K562 (cell line): ENCODE measurements around the gene LRP1. TPM values are rescaled to one million over a fixed set of nuclear protein-coding genes. Genes with fewer than 3 reads are reported as not detected.

Source experiments
- ATAC-seq: fragments of 200-7000 bp; cut with Tn5 transposase; 3 replicates; pipeline ENCODE4 v1.9.1; 2020; ENCODE audit warnings: moderate library complexity
- BruUV-seq: library from RNA; stranded (reverse); fragments of 400-500 nt; replicated peaks from 2 replicates; lab custom pipeline; 2021; lab: Mats Ljungman, UMichigan
- CTCF ChIA-PET: fragments of 300-600 bp; formaldehyde crosslinking; extraction: SDS; loops from one replicate; lab custom pipeline; 2021; ENCODE audit warnings: low intra/inter-chr PET ratio; lab: Yijun Ruan, JAX
- POLR2A ChIA-PET: fragments of 300-600, 350-650 bp; sonication (Branson Sonifier 250); formaldehyde crosslinking; extraction: SDS; loops from one replicate; lab custom pipeline; 2021; ENCODE audit warnings: antibody characterized with exemption, inconsistent platforms; lab: Yijun Ruan, JAX
- DNase-seq, 4 experiments: peaks; one replicate each; pipeline versions ENCODE4 v3.0.0 to v3.0.0-alpha.2; 2011 to 2018; ENCODE audit warnings: low spot score in 3 of 4, mixed read lengths in 3 of 4; ENCODE audit errors: extremely low read depth in 1 of 4
- FAIRE-seq: peaks from 2 replicates; lab custom pipeline; 2011; peaks lifted over from hg19 to GRCh38; lab: Jason Lieb, UNC
- H2AFZ ChIP-seq: 2 replicates; pipeline ENCODE4 v1.6.0; 2011; ENCODE audit warnings: low read depth, low read length, control low read depth, inconsistent platforms
- H3K27ac ChIP-seq: fragments of 200-600 bp; 3 replicates; pipeline ENCODE4 v1.8.0; 2011; ENCODE audit warnings: low read depth, mild to moderate bottlenecking, control low read depth, inconsistent platforms, low read length, moderate library complexity, mixed read lengths; ENCODE audit errors: extremely low read depth
- H3K27me3 ChIP-seq, 2 experiments: fragments of 300-600 bp in 1 of 2; 2 replicates in 1 of 2; 3 replicates in 1 of 2; pipeline versions ENCODE4 v1.6.0 to v1.8.0; 2011; ENCODE audit warnings: inconsistent platforms in 2 of 2, low read length in 2 of 2, mild to moderate bottlenecking in 1 of 2, mixed read lengths in 1 of 2, moderate library complexity in 1 of 2; ENCODE audit not compliant: control insufficient read depth in 2 of 2, insufficient read depth in 2 of 2
- H3K36me3 ChIP-seq: fragments of 300-600 bp; 3 replicates; pipeline ENCODE4 v1.8.0; 2011; ENCODE audit warnings: mild to moderate bottlenecking, low read length, inconsistent platforms; ENCODE audit not compliant: control insufficient read depth, insufficient read depth
- H3K4me1 ChIP-seq, 2 experiments: fragments of 200-600 bp in 1 of 2; replicated peaks in 1 of 2; 2 replicates in 1 of 2; 3 replicates in 1 of 2; pipeline versions ENCODE4 v1.5.1 to v1.8.0; 2011; ENCODE audit warnings: inconsistent platforms in 2 of 2, low read length in 2 of 2, mild to moderate bottlenecking in 1 of 2, mixed read lengths in 1 of 2, moderate library complexity in 1 of 2; ENCODE audit not compliant: control insufficient read depth in 2 of 2, insufficient read depth in 2 of 2
- H3K4me2 ChIP-seq: 2 replicates; pipeline ENCODE4 v1.6.1; 2011; ENCODE audit warnings: low read length, control low read depth, inconsistent platforms, mixed read lengths; ENCODE audit not compliant: insufficient read depth
- H3K4me3 ChIP-seq: fragments of 200-600 bp; sonication (generic), shearing (Covaris generic); 2 replicates; pipeline ENCODE4 v1.5.1; 2016; ENCODE audit warnings: control low read depth, inconsistent platforms
- H3K79me2 ChIP-seq: fragments of 200-600 bp; 3 replicates; pipeline ENCODE4 v1.8.0; 2011; ENCODE audit warnings: low read length, inconsistent platforms; ENCODE audit not compliant: control insufficient read depth, insufficient read depth
- H3K9ac ChIP-seq, 2 experiments: 2 replicates each; pipeline versions ENCODE4 v1.6.0 to v1.6.1; 2011; ENCODE audit warnings: low read depth in 2 of 2, low read length in 2 of 2, control low read depth in 1 of 2, inconsistent platforms in 1 of 2, mild to moderate bottlenecking in 1 of 2, mixed read lengths in 1 of 2; ENCODE audit not compliant: insufficient read depth in 1 of 2
- H3K9me1 ChIP-seq: one replicate; pipeline ENCODE4 v1.6.0; 2011; ENCODE audit warnings: inconsistent platforms, mild to moderate bottlenecking, low read length, moderate library complexity; ENCODE audit not compliant: control insufficient read depth, insufficient read depth
- H3K9me3 ChIP-seq: replicated peaks from 2 replicates; pipeline ENCODE4 v1.5.1; 2011; ENCODE audit warnings: low read depth, low read length, inconsistent platforms; ENCODE audit not compliant: control insufficient read depth, insufficient read depth
- H4K20me1 ChIP-seq: replicated peaks from 2 replicates; pipeline ENCODE4 v1.6.1; 2011; ENCODE audit warnings: low read length, inconsistent platforms, mixed read lengths; ENCODE audit not compliant: control insufficient read depth, insufficient read depth
- DDX20 ChIP-seq: fragments of 450-650 bp; IDR thresholded peaks from 2 replicates; pipeline ENCODE4 v1.6.1; 2016; ENCODE audit warnings: missing genetic modification characterization, low read depth, mild to moderate bottlenecking, missing compliant biosample characterization, moderate library complexity
- FUS ChIP-seq: fragments of 200-400 bp; formaldehyde crosslinking; optimal IDR thresholded peaks from 2 replicates; pipeline ENCODE3; 2017; ENCODE audit warnings: low read depth, low read length
- HDAC6 ChIP-seq: IDR thresholded peaks from 2 replicates; pipeline ENCODE4 v1.6.1; 2012; ENCODE audit warnings: low read depth, mild to moderate bottlenecking, control low read depth, inconsistent platforms, low read length, moderate library complexity
- KAT7 ChIP-seq: sonication (generic); formaldehyde crosslinking; IDR thresholded peaks from 2 replicates; pipeline ENCODE4 v1.8.0; 2022; ENCODE audit warnings: missing genetic modification reagents, mild to moderate bottlenecking, borderline replicate concordance
- NELFE ChIP-seq: IDR thresholded peaks from 2 replicates; pipeline ENCODE4 v1.6.1; 2011; ENCODE audit warnings: mild to moderate bottlenecking; ENCODE audit not compliant: insufficient read depth, insufficient read length
- PPARD ChIP-seq: fragments of 250-450 bp; sonication (Bioruptor Pico); IDR thresholded peaks from 2 replicates; pipeline ENCODE4 v1.8.0; 2022; ENCODE audit warnings: inconsistent platforms, mild to moderate bottlenecking, moderate library complexity
- WGBS: fragments of 100-300 bp; shearing (Covaris generic); methylation state at CpG from one replicate; pipeline ENCODE4 v1.1.6; 2016; ENCODE audit warnings: low coverage, mixed read lengths; ENCODE audit not compliant: insufficient coverage; ENCODE audit errors: missing lambda C conversion rate; 5-methylcytosine and 5-hydroxymethylcytosine counted together
- in situ Hi-C: fragments of 300-500 bp; cut with MboI; formaldehyde crosslinking; loops from 4 replicates; pipeline ENCODE4 v1.15.0; 2018; ENCODE audit warnings: inconsistent platforms, mixed read lengths
- intact Hi-C: fragments of 100-400 bp; cut with micrococcal nuclease; formaldehyde crosslinking; loops from 2 replicates; pipeline ENCODE4 v1.14.2; 2022
- polyA plus RNA-seq, 8 experiments: library from polyadenylated mRNA; depleted of rRNA in 4 of 8; stranded (reverse) in 5 of 8; unstranded in 3 of 8; fragments of >200 nt; fragmentation: Nextera tagmentation in 2 of 8; fragmentation: Illumina TruSeq in 1 of 8; extraction: Ambion mirVana in 2 of 8; extraction: Trizol in 1 of 8; gene quantifications; 2 replicates each; pipeline versions ENCODE4 v1.2.1 to v1.2.3, GENCODE V29; 2011 to 2014; ENCODE audit warnings: inconsistent platforms in 1 of 8, missing spikeins in 1 of 8
- total RNA-seq, 7 experiments: library from RNA; depleted of rRNA in 6 of 7; stranded (reverse); fragments of >200 nt in 6 of 7; fragmentation: Illumina TruSeq in 2 of 7; extraction: Trizol in 2 of 7; gene quantifications; 2 replicates each; pipeline versions ENCODE4 v1.2.1 to v1.2.3, GENCODE V29; 2011 to 2021; ENCODE audit warnings: low replicate concordance in 1 of 7
- TF ChIP-seq, protein P1 (sequence below), 2 experiments: IDR thresholded peaks; 2 replicates each; pipeline ENCODE4 v1.6.1; 2011; ENCODE audit warnings: borderline replicate concordance in 1 of 2, control low read depth in 1 of 2, low read depth in 1 of 2, low read length in 1 of 2, mild to moderate bottlenecking in 1 of 2, mixed read lengths in 1 of 2, moderate library complexity in 1 of 2; ENCODE audit not compliant: insufficient read depth in 1 of 2, insufficient read length in 1 of 2, poor library complexity in 1 of 2, severe bottlenecking in 1 of 2; ENCODE audit errors: extremely low read depth in 1 of 2
- TF ChIP-seq, protein P2 (sequence below), 3 experiments: IDR thresholded peaks in 2 of 3; conservative IDR thresholded peaks in 1 of 3; 2 replicates each; pipeline ENCODE4 v1.5.1; 2011 to 2012; ENCODE audit warnings: low read length in 3 of 3, mild to moderate bottlenecking in 3 of 3, control low read depth in 2 of 3, improper control_type of control experiment in 1 of 3, inconsistent platforms in 1 of 3, low read depth in 1 of 3, mixed read lengths in 1 of 3, moderate library complexity in 1 of 3; ENCODE audit not compliant: insufficient read depth in 2 of 3

Gene LRP1
- total and polyA plus RNA-seq, 9 of the 15 experiments (the other 6 are each of a cell fraction or from before 2014, with no cell fraction given): 0.04 to 0.64 (median 0.19) TPM; not detected in 2

DNA sequence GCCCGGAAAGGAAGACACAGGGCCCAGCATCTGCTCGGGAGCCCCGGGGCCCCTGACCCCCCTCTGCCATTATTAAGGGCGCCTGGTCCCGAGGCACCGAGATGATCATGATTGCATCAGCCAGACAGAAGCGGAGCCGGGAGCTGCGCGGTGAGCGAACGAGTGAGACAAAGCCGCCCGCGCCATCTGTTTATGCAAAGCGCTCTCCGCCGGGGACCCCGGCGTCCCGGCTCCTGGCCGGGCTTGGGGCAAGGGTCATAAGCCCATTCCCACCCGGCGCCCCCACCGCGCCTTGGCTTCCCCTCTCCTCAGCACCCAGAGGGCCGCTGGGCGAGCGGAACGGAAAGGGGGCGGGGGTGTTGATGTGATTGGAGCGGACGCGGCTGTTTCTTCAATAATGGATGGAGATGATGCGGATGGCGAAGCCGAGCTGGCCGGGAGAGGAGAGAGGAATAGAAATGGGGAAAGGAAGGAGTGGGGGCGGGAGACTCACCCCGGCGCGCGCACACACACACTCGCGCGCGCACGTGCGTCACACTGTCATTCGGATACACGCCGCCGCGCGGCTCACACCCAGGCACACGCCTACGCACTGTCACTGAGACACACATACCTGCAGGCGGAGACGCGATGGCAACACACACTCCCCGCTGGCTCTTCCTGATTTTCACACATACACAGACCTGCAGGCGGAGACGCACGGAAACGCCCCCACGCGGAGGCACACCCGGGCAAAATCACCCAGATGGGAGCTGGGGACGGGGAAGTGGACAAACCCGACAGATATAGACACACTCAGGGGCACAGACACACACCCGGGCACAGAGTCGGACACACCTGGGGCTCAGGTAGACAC, 112.0 kb downstream of the LRP1 start (continued):
- 0 out of 2 replicates have a peak, but pooled peaks have one; percentile 11 for TF ChIP-seq KAT7 (CRISPR knock-in tag)
- TF ChIP-seq, protein P1, sequence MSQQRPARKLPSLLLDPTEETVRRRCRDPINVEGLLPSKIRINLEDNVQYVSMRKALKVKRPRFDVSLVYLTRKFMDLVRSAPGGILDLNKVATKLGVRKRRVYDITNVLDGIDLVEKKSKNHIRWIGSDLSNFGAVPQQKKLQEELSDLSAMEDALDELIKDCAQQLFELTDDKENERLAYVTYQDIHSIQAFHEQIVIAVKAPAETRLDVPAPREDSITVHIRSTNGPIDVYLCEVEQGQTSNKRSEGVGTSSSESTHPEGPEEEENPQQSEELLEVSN (IDR thresholded peaks at IDR 0.05; ENCODE audit: borderline replicate concordance in 1 of 2, extremely low read depth in 1 of 2, insufficient read depth in 1 of 2, insufficient read length in 1 of 2, low read depth in 1 of 2, low read length in 1 of 2, poor library complexity in 1 of 2, severe bottlenecking in 1 of 2): peak; percentile 43 to 62
- TF ChIP-seq PPARD (CRISPR knock-in tag): no peak
- TF ChIP-seq DDX20 (tag): no peak

DNA sequence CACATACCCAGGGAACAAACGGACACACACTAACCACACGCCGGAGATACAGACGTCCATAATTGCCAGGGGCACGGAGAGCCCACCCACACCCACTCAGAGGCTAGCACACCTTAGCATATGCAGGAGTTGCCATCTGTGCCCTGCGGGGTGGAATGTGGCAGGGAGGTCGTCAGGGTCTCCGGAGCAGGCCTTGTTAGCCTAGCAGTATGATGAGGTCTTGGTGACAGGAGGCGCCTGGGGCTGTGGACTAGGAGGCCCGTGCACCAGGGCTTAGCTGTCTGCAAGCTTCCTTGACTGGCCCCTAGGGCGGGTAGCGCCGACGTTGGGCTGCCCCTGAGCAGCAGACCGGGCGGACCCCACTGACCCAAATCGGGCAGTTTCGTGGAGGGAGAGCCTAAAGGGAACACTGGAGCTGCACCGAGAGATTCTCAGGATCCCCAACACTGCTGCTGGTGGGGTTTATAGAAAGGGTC, 112.7 kb downstream of the LRP1 start:
- peak overlapping the region in 1 of 2 experiments; percentile 84; a peak in 2 of 4 replicates for H3K9ac ChIP-seq
- TF ChIP-seq NELFE (no peak), FUS (no peak), HDAC6 (no peak)
- TF ChIP-seq, protein P2, sequence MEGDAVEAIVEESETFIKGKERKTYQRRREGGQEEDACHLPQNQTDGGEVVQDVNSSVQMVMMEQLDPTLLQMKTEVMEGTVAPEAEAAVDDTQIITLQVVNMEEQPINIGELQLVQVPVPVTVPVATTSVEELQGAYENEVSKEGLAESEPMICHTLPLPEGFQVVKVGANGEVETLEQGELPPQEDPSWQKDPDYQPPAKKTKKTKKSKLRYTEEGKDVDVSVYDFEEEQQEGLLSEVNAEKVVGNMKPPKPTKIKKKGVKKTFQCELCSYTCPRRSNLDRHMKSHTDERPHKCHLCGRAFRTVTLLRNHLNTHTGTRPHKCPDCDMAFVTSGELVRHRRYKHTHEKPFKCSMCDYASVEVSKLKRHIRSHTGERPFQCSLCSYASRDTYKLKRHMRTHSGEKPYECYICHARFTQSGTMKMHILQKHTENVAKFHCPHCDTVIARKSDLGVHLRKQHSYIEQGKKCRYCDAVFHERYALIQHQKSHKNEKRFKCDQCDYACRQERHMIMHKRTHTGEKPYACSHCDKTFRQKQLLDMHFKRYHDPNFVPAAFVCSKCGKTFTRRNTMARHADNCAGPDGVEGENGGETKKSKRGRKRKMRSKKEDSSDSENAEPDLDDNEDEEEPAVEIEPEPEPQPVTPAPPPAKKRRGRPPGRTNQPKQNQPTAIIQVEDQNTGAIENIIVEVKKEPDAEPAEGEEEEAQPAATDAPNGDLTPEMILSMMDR (IDR thresholded peaks at IDR 0.05 in 2 of 3, conservative IDR thresholded peaks at IDR 0.05 in 1 of 3; ENCODE audit: insufficient read depth in 2 of 3, low read depth in 1 of 3, low read length in 3 of 3): 0 out of 6 replicates have a peak, but pooled peaks of 1 of the 3 experiments have one; percentile 2
- TF ChIP-seq, all 486 proteins: peak for 1
- Histone ChIP-seq H3K9me3 (no peaks in the 10 kb centered on the region), H3K4me3 (no peak overlapping the region), H4K20me1 (peaks cover 8% of the 10 kb centered on the region), H3K36me3 (no peaks in the 10 kb centered on the region), H3K9me1 (no peaks in the 10 kb centered on the region), H3K27ac (no peak overlapping the region), H3K4me1 (peaks cover 43 to 80% of the 10 kb centered on the region in 2 experiments), H3K79me2 (no peaks in the 10 kb centered on the region), H2AFZ (0 out of 2 replicates have a peak overlapping the region, but pooled peaks have one; percentile 99), H3K27me3 (peaks cover 2 to 23% of the 10 kb centered on the region in 2 experiments; a peak in 3 of 5 replicates), H3K4me2 (peak overlapping the region; percentile 84)
- POLR2A ChIA-PET: interaction anchor here (0.6 to 4.7 kb wide), 7 partner anchors 11 to 218 kb away, joined by 3 to 33 read pairs (median 3); partner anchors contain the start of gene SHMT2
- no peak for DNase-seq
- CTCF ChIA-PET: interaction anchor here (0.5 to 6.6 kb wide), 3 partner anchors 28 to 233 kb away, joined by 3 to 186 read pairs (median 3); partner anchors contain the start of gene NXPH4
- no peak for FAIRE-seq
- 48% methylated on average over 18 of the region's 19 CpGs for WGBS
- no TSS peak for BruUV-seq
- intact Hi-C loops: loop anchor here (5.0 to 10.0 kb wide), 3 partner anchors 44 to 164 kb away; partner anchors contain the start of genes LRP1 and NEMP1
- in situ Hi-C loops: loop anchor here (5.0 kb wide), 1 partner anchor 34 kb away; no protein-coding TSS in a partner anchor
- no peak for ATAC-seq
